SHP77 treated with DMSO at 0.1 percent for 48 hours (cell line): ENCODE data around the gene RGS14.
"Not testable (repeated sequence)": the region's sequence is repeated elsewhere in the genome, so short reads cannot be mapped to it uniquely, and the experiment has no call there.

Source experiments
- DNase-seq: peaks from one replicate; lab custom pipeline; 2025; lab: John Stamatoyannopoulos, UW

The RGS14 gene

GRCh38 chr5:177402271-177403043 is 44.7 kb downstream of the RGS14 start:
- peak; percentile 91 for DNase-seq

- DNase-seq, result no peak
Measured at GRCh38 chr5:177403102-177403791, 45.5 kb downstream of the RGS14 start.

GRCh38 chr5:177403792-177404640 is 46.3 kb downstream of the RGS14 start:
- peak; percentile 43 for DNase-seq

- no peak for DNase-seq
Measured at GRCh38 chr5:177404641-177405179, 47.0 kb downstream of the RGS14 start.

- no peak for DNase-seq
Measured at GRCh38 chr5:177405312-177405711, 47.6 kb downstream of the RGS14 start.

GRCh38 chr5:177405805-177406204 is 48.1 kb downstream of the RGS14 start:
- DNase-seq, result no peak

- no peak for DNase-seq
Measured at GRCh38 chr5:177409043-177409801, 51.5 kb downstream of the RGS14 start, which contains the start of gene F12. F12 (minus strand) TSS chr5:177409564; CDS start chr5:177409527, 37 bp downstream.

- no peak for DNase-seq
Measured at GRCh38 chr5:177410575-177410974, 52.9 kb downstream of the RGS14 start.

GRCh38 chr5:177412603-177413233 is 55.0 kb downstream of the RGS14 start:
- DNase-seq, result no peak

- DNase-seq, result no peak
Measured at GRCh38 chr5:177414481-177414880, 56.8 kb downstream of the RGS14 start.

GRCh38 chr5:177417081-177417480 is 59.4 kb downstream of the RGS14 start:
- DNase-seq, result not testable (repeated sequence)

GRCh38 chr5:177419046-177419445 is 61.3 kb downstream of the RGS14 start:
- DNase-seq, result no peak

- DNase-seq, result not testable (repeated sequence)
Measured at GRCh38 chr5:177420472-177420871, 62.7 kb downstream of the RGS14 start.

- DNase-seq, result no peak
Measured at GRCh38 chr5:177421062-177421798, 63.5 kb downstream of the RGS14 start.
